ENCODE data around the gene CYBA.

CYBA gene

GRCh38 chr16:88640039-88640495 lies 10.8 kb downstream of the CYBA start:
- TF ChIP-seq CTCF (IDR thresholded peaks at IDR 0.05; ENCODE audit: poor library complexity, severe bottlenecking), result no peak
- Histone ChIP-seq H3K36me3 (ENCODE audit: low read depth) (no peaks in the 10 kb centered on the region), H3K4me3 (ENCODE audit: severe bottlenecking) (no peak overlapping the region), H3K27me3 (ENCODE audit: insufficient read depth, poor library complexity, severe bottlenecking) (peaks cover 38% of the 10 kb centered on the region), H3K4me1 (ENCODE audit: insufficient read depth, poor library complexity, severe bottlenecking) (no peaks in the 10 kb centered on the region), H3K27ac (ENCODE audit: poor library complexity, severe bottlenecking) (no peak overlapping the region), H3K9me3 (ENCODE audit: severe bottlenecking) (no peaks in the 10 kb centered on the region)
- DNase-seq (ENCODE audit: low spot score) (no peak), ATAC-seq (ENCODE audit: low read depth) (no peak)

- peaks cover 38% of the 10 kb centered on the region for H3K27me3 ChIP-seq (ENCODE audit: insufficient read depth, poor library complexity, severe bottlenecking)
- no peak overlapping the region for H3K4me3 ChIP-seq (ENCODE audit: severe bottlenecking)
- no peak for DNase-seq (ENCODE audit: low spot score)
- no peaks in the 10 kb centered on the region for H3K9me3 ChIP-seq (ENCODE audit: severe bottlenecking)
- TF ChIP-seq CTCF (IDR thresholded peaks at IDR 0.05; ENCODE audit: poor library complexity, severe bottlenecking), result no peak
- no peaks in the 10 kb centered on the region for H3K36me3 ChIP-seq (ENCODE audit: low read depth)
- ATAC-seq (ENCODE audit: low read depth), result peak; percentile 31
- H3K27ac ChIP-seq (ENCODE audit: poor library complexity, severe bottlenecking), result no peak overlapping the region
- H3K4me1 ChIP-seq (ENCODE audit: insufficient read depth, poor library complexity, severe bottlenecking), result no peaks in the 10 kb centered on the region
Observed at GRCh38 chr16:88639231-88640038, 11.4 kb downstream of the CYBA start.

GRCh38 chr16:88638323-88639230 lies 12.3 kb downstream of the CYBA start, which contains the start of gene IL17C:
TSS of gene IL17C (plus strand) at chr16:88638572. CDS start at chr16:88638642, 70 bp downstream.
- H3K27ac ChIP-seq (ENCODE audit: poor library complexity, severe bottlenecking), result no peak within 1 kb of the TSS
- DNase-seq (ENCODE audit: low spot score), result no peak
- H3K9me3 ChIP-seq (ENCODE audit: severe bottlenecking), result no peaks in the 10 kb centered on the region
- peaks cover 38% of the 10 kb centered on the region for H3K27me3 ChIP-seq (ENCODE audit: insufficient read depth, poor library complexity, severe bottlenecking)
- no peak within 1 kb of the TSS for H3K4me3 ChIP-seq (ENCODE audit: severe bottlenecking)
- ATAC-seq (ENCODE audit: low read depth), result peak; percentile 22
- no peaks in the 10 kb centered on the region for H3K36me3 ChIP-seq (ENCODE audit: low read depth)
- no peaks in the 10 kb centered on the region for H3K4me1 ChIP-seq (ENCODE audit: insufficient read depth, poor library complexity, severe bottlenecking)
- TF ChIP-seq CTCF (IDR thresholded peaks at IDR 0.05; ENCODE audit: poor library complexity, severe bottlenecking), result no peak

- peaks cover 38% of the 10 kb centered on the region for H3K27me3 ChIP-seq (ENCODE audit: insufficient read depth, poor library complexity, severe bottlenecking)
- no peaks in the 10 kb centered on the region for H3K4me1 ChIP-seq (ENCODE audit: insufficient read depth, poor library complexity, severe bottlenecking)
- TF ChIP-seq CTCF (IDR thresholded peaks at IDR 0.05; ENCODE audit: poor library complexity, severe bottlenecking), result no peak
- H3K4me3 ChIP-seq (ENCODE audit: severe bottlenecking), result no peak overlapping the region
- H3K9me3 ChIP-seq (ENCODE audit: severe bottlenecking), result no peaks in the 10 kb centered on the region
- no peak overlapping the region for H3K27ac ChIP-seq (ENCODE audit: poor library complexity, severe bottlenecking)
- no peaks in the 10 kb centered on the region; the same call in 1 of the 2 replicates for H3K36me3 ChIP-seq (ENCODE audit: low read depth)
- DNase-seq (ENCODE audit: low spot score) (no peak), ATAC-seq (ENCODE audit: low read depth) (no peak)
Observed at GRCh38 chr16:88636488-88637265, 14.2 kb downstream of the CYBA start.

Data from RWPE2 (cell line).